Lower leg skin (tissue), 4 donors: ENCODE results near the gene PEAK1. TPM values are rescaled to one million over a fixed set of nuclear protein-coding genes. Genes with fewer than 3 reads are reported as not detected.
A peak's percentile ranks its signal among the peaks of the same experiment; 100 is the strongest.
"Not testable (repeated sequence)": the region's sequence is repeated elsewhere in the genome, so short reads cannot be mapped to it uniquely, and the experiment has no call there.

Source experiments
- DNase-seq, 2 donors: peaks; one replicate each; pipeline ENCODE4 v3.0.0-alpha.2; 2019; ENCODE audit warnings: low spot score in 2 of 2
- H3K4me3 ChIP-seq: fragments of 200-600 bp; sonication (generic); 2 replicates; pipeline ENCODE4 v1.5.1; 2017; ENCODE audit warnings: mild to moderate bottlenecking, low read depth; ENCODE audit not compliant: poor library complexity, severe bottlenecking
- POLR2A ChIP-seq, 2 donors: fragments of 450-650 bp; IDR thresholded peaks; one replicate each; pipeline ENCODE4 v1.6.1; 2016 to 2017; ENCODE audit warnings: antibody characterized with exemption in 2 of 2, mild to moderate bottlenecking in 1 of 2, moderate library complexity in 1 of 2
- WGBS, 2 donors: methylation state at CpG; one replicate each; pipeline ENCODE4 v1.1.5; 2018; 5-methylcytosine and 5-hydroxymethylcytosine counted together
- intact Hi-C: fragments of 100-400 bp; cut with DNase I; formaldehyde crosslinking; loops from one replicate; pipeline ENCODE4 v1.15.0; 2023; ENCODE audit warnings: low total_unique reads
- total RNA-seq, 4 donors: library from RNA; depleted of rRNA; stranded (reverse); fragments of >200 nt; gene quantifications; one replicate each; pipeline ENCODE4 v1.1.0, GENCODE V29; 2016
- TF ChIP-seq, protein P1 (sequence below), 3 donors: fragments of 450-650 bp; IDR thresholded peaks; one replicate each; pipeline ENCODE4 v1.5.1; 2016; ENCODE audit warnings: antibody characterized with exemption in 3 of 3, mild to moderate bottlenecking in 3 of 3, moderate library complexity in 2 of 3

The PEAK1 gene
- total RNA-seq, 4 donors from 2014 or later = 23.4 to 38.2 (median 31.0) TPM

DNA sequence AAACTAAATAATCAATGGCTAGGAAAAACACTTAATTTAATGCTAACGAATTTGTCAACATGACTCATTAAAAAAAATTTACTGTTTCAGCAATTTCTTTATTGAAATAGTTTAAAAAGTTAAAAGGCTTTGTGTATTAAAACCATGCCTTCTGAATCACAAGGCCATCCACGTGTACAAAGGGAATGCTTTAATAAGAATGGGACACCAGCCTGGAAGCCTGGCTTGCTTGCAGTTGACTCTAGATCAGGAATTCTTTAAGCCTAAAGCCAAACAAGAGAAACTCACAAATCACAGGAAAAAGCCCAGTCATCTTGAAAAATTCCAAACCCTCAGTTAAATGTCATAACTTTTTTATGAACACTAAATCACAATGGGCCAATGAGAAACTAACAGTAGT lies 137.6 kb downstream of the PEAK1 start:
- TF ChIP-seq, protein P1, sequence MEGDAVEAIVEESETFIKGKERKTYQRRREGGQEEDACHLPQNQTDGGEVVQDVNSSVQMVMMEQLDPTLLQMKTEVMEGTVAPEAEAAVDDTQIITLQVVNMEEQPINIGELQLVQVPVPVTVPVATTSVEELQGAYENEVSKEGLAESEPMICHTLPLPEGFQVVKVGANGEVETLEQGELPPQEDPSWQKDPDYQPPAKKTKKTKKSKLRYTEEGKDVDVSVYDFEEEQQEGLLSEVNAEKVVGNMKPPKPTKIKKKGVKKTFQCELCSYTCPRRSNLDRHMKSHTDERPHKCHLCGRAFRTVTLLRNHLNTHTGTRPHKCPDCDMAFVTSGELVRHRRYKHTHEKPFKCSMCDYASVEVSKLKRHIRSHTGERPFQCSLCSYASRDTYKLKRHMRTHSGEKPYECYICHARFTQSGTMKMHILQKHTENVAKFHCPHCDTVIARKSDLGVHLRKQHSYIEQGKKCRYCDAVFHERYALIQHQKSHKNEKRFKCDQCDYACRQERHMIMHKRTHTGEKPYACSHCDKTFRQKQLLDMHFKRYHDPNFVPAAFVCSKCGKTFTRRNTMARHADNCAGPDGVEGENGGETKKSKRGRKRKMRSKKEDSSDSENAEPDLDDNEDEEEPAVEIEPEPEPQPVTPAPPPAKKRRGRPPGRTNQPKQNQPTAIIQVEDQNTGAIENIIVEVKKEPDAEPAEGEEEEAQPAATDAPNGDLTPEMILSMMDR (IDR thresholded peaks at IDR 0.05) = no peak
- TF ChIP-seq POLR2A (IDR thresholded peaks at IDR 0.05) = no peak
- no peak overlapping the region for H3K4me3 ChIP-seq
- peak in 1 of 2 donors; percentile 62 for DNase-seq
- 54 to 55% methylated on average over 2 of the region's 2 CpGs for WGBS, 2 donors
- intact Hi-C loops = no loop called here

DNA sequence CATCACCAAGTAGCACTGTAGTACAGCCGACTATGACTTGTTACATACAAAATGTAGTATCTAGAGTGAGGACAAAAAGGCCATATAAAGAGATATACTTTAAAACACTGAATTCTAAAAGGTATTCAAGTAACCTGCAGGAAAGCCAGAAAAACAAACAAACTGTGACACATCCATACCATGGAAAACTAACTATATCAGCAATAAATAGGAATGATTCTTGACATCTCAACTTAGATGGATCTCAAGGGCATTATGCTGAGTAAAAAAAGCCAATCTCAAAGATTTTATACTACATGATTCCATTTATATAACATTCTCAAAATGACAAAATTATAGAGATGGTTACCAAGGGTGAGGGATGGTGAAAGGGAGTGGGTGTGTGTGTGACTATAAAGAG lies 143.0 kb downstream of the PEAK1 start:
- WGBS, 2 donors = 86 to 91% methylated on average over 1 of the region's 1 CpG
- intact Hi-C loops = no loop called here
- no peak overlapping the region for H3K4me3 ChIP-seq
- TF ChIP-seq, protein P1 (IDR thresholded peaks at IDR 0.05) = no peak
- no peak for TF ChIP-seq POLR2A (IDR thresholded peaks at IDR 0.05)
- no peak for DNase-seq

DNA sequence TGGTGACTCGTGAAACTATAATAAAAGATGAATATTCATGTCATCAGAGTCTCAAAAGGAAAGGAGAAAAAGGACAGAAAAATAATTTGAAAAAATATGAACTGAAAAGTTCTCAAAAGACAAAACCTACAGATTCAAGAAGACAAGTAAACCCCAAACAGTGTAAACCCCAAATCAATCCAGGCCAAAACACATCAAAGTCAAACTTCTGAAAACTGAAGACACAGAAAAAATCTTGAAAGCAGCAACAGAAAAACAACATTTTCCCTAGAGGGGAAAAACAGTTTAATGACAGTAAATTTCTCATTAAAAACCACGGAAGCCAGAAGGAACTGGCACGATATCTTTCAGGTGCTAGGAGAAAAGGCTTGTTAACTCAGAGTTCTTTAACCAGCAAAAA lies 143.8 kb downstream of the PEAK1 start:
- intact Hi-C loops = no loop called here
- no peak for TF ChIP-seq POLR2A (IDR thresholded peaks at IDR 0.05)
- TF ChIP-seq, protein P1 (IDR thresholded peaks at IDR 0.05) = no peak
- no peak overlapping the region for H3K4me3 ChIP-seq
- no peak for DNase-seq
- WGBS, 2 donors = 34 to 37% methylated on average over 3 of the region's 3 CpGs

DNA sequence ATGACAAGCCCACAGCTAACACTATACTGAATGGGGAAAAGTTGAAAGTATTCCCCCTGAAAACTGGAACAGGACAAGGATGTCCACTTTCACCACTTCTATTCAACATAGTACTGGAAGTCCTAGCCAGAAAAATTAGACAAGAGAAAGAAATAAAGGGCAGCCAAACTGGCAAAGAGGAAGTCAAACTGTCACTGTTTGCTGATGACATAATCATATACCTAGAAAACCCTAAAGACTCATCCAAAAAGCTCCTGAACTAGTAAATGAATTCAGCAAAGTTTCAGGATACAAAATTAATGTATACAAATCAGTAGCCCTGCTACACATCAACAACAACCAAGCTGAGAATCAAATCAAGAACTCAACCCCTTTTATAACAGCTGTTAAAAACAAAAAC lies 146.8 kb downstream of the PEAK1 start:
- H3K4me3 ChIP-seq, DNase-seq, intact Hi-C loops: not testable (repeated sequence)

DNA sequence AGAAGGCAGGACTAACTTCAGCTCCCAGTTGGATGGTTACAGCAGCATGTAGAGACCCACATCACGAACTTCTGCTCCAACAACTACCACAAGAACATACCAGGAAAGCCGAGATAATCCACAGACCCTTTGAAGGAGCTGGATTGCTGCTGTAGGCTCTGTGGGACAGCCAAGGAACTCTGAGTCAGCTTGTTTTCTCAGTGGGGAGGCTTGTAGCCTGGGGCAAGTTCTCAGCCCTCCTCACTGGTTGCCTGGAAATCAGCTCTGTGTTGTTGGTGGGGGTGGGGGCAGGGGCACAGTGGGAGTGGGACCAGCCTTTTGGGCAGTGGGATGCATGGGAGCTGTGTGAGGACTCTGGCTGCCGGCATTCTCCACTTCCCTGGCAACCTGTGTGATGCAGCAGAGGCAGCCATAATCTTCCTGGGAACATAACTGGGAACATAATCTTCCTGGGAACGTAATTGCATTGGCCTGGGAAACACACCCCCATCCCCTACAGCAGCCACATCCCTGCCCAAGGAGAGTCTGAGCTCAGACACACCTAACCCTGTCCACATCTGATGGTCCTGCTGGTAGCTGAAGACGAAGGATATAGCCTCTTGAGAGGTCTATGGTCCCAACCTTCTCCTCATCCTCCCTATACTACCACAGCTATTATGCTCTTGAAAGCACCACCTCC lies 153.1 kb downstream of the PEAK1 start:
- no peak overlapping the region for H3K4me3 ChIP-seq
- no peak for DNase-seq
- TF ChIP-seq POLR2A (IDR thresholded peaks at IDR 0.05) = no peak
- TF ChIP-seq, protein P1 (IDR thresholded peaks at IDR 0.05) = no peak
- WGBS, 2 donors = 88 to 89% methylated on average over 5 of the region's 5 CpGs
- intact Hi-C loops = no loop called here

DNA sequence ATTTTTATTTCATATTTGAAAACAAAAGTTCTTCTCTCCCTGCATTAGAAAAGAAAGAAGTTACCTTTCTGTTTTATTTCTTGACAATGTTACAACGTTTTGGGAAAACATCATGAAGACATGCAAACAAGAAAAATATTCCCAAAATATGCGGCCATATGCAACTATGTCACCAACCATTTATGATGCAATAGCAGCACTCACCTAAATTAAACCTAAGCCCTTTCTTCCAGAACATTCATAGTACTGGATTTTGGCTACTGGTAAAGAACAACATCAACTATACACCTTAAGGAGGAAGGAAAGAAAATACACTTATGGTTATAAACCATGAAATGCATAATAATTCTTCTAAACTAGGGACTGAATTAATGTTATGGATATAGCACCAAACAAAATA lies 164.5 kb downstream of the PEAK1 start:
- H3K4me3 ChIP-seq = no peak overlapping the region
- DNase-seq = no peak
- TF ChIP-seq, protein P1 (IDR thresholded peaks at IDR 0.05) = no peak
- TF ChIP-seq POLR2A (IDR thresholded peaks at IDR 0.05) = no peak
- intact Hi-C loops = no loop called here
- WGBS, 2 donors = 84 to 91% methylated on average over 2 of the region's 2 CpGs
